Tibial artery (tissue), 4 donors: ENCODE results near the gene REV1.
A peak's percentile ranks its signal among the peaks of the same experiment; 100 is the strongest.

Experiments used
- DNase-seq, 2 donors: peaks; one replicate each; pipeline ENCODE4 v3.0.0-alpha.2; 2019
- H3K27ac ChIP-seq, 2 donors: fragments of 200-600 bp; sonication (generic) in 1 of 2; 1 replicate in 1 of 2; 2 replicates in 1 of 2; pipeline ENCODE4 v1.5.1; 2018 to 2019; ENCODE audit warnings: mild to moderate bottlenecking in 1 of 2
- H3K27me3 ChIP-seq, 2 donors: fragments of 200-600 bp; sonication (generic) in 1 of 2; one replicate each; pipeline versions ENCODE4 v1.5.1 to v1.6.0; 2016 to 2019
- H3K36me3 ChIP-seq, 3 donors: fragments of 200-600 bp; sonication (generic) in 2 of 3; one replicate each; pipeline ENCODE4 v1.5.1; 2016 to 2019; ENCODE audit warnings: mild to moderate bottlenecking in 2 of 3
- H3K4me1 ChIP-seq, 4 donors: fragments of 200-600 bp; sonication (generic) in 2 of 4; 1 replicate in 3 of 4; 2 replicates in 1 of 4; pipeline ENCODE4 v1.5.1; 2016 to 2019
- H3K4me3 ChIP-seq, 2 donors: fragments of 200-600 bp; sonication (generic) in 1 of 2; 1 replicate in 1 of 2; 2 replicates in 1 of 2; pipeline ENCODE4 v1.5.1; 2018 to 2019; ENCODE audit warnings: mild to moderate bottlenecking in 2 of 2
- H3K9me3 ChIP-seq, 3 donors: fragments of 200-600 bp; sonication (generic) in 1 of 3; one replicate each; pipeline ENCODE4 v1.5.1; 2016 to 2019
- intact Hi-C: fragments of 100-400 bp; cut with DNase I; formaldehyde crosslinking; loops from one replicate; pipeline ENCODE4 v1.15.0; 2023; ENCODE audit warnings: low total_unique reads
- TF ChIP-seq, protein P1 (sequence below), 2 experiments: fragments of 200-600 bp in 1 of 2; fragments of 450-650 bp in 1 of 2; IDR thresholded peaks; one replicate each; pipeline ENCODE4 v1.5.1; 2017 to 2019; ENCODE audit warnings: antibody characterized with exemption in 2 of 2, mild to moderate bottlenecking in 1 of 2, moderate library complexity in 1 of 2

Gene REV1

GRCh38 chr2:99489761-99490622 is at the start of gene REV1:
Gene REV1, minus strand, starts transcription at chr2:99490017. Its CDS starts 25,042 bp downstream, at chr2:99464975.
- TF ChIP-seq, protein P1, sequence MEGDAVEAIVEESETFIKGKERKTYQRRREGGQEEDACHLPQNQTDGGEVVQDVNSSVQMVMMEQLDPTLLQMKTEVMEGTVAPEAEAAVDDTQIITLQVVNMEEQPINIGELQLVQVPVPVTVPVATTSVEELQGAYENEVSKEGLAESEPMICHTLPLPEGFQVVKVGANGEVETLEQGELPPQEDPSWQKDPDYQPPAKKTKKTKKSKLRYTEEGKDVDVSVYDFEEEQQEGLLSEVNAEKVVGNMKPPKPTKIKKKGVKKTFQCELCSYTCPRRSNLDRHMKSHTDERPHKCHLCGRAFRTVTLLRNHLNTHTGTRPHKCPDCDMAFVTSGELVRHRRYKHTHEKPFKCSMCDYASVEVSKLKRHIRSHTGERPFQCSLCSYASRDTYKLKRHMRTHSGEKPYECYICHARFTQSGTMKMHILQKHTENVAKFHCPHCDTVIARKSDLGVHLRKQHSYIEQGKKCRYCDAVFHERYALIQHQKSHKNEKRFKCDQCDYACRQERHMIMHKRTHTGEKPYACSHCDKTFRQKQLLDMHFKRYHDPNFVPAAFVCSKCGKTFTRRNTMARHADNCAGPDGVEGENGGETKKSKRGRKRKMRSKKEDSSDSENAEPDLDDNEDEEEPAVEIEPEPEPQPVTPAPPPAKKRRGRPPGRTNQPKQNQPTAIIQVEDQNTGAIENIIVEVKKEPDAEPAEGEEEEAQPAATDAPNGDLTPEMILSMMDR (IDR thresholded peaks at IDR 0.05): peak; percentile 76 to 90
- no peaks in the 10 kb centered on the region for H3K36me3 ChIP-seq
- H3K4me1 ChIP-seq: peaks cover 0 to 26% (median 13%) of the 10 kb centered on the region in 4 donors
- no peaks in the 10 kb centered on the region for H3K27me3 ChIP-seq
- peak within 1 kb of the TSS; percentile 79 to 94 for H3K4me3 ChIP-seq
- H3K27ac ChIP-seq: peak within 1 kb of the TSS; percentile 86 to 98
- no peaks in the 10 kb centered on the region for H3K9me3 ChIP-seq
- intact Hi-C loops: loop anchor here (2.0 kb wide), 1 partner anchor 153 kb away; the partner anchor contains the start of genes EIF5B and TXNDC9
- peak; percentile 87 to 94 for DNase-seq

DNA sequence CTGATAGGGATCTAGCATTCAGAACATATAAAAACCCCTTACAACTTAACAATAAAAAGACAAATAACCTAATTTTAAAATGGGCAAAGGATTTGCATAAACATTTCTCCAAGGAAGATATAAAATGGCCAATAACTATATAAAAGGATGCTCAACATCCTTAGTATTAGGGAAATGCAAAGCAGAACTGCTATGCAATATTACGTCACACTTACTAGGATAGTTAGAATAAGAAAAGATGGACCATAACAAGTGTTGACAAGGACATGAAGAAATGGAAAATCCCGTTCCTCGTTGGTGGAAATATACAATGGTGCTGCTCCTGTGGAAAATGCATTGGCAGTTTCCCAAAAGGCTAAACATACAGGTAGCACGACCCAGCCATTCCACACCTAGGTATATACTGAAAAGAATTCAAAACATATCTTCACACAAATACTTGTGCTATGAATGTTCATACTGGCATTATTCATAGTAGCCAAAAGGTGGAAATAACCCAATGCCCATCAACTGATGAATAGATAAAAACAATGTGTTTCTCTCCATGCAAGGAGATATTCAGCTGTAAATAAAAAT is 48.2 kb upstream of the REV1 start:
- Histone ChIP-seq H3K27me3 (no peaks in the 10 kb centered on the region), H3K9me3 (no peaks in the 10 kb centered on the region), H3K27ac (no peak overlapping the region), H3K4me1 (no peaks in the 10 kb centered on the region), H3K36me3 (no peaks in the 10 kb centered on the region), H3K4me3 (no peak overlapping the region)
- no peak for DNase-seq
- intact Hi-C loops: no loop called here
- TF ChIP-seq, protein P1 (IDR thresholded peaks at IDR 0.05): no peak

DNA sequence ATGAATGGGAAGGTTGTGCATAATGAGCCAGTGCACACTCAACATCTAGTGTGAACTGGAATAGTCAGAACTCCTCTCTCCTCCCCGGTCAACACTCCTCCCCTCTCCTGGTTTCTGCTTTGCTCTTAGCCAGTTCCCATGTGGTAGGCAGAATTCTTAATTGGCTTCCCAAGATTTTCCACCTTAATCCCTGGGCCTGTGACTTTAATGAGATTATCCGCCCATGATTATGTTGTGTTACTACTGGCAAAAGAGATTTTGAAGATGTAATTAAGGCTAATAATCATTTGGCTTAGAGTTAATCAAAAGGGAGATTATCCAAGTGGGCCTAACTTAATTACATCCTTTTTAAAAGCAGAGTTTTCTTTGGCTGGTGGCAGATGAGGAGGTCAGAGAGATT is 34.2 kb upstream of the REV1 start:
- DNase-seq: no peak
- intact Hi-C loops: no loop called here
- no peak overlapping the region for H3K4me3 ChIP-seq
- peaks cover 0 to 3% of the 10 kb centered on the region in 2 donors for H3K27me3 ChIP-seq
- H3K4me1 ChIP-seq: no peaks in the 10 kb centered on the region
- no peaks in the 10 kb centered on the region for H3K36me3 ChIP-seq
- TF ChIP-seq, protein P1 (IDR thresholded peaks at IDR 0.05): no peak
- no peaks in the 10 kb centered on the region for H3K9me3 ChIP-seq
- no peak overlapping the region for H3K27ac ChIP-seq

DNA sequence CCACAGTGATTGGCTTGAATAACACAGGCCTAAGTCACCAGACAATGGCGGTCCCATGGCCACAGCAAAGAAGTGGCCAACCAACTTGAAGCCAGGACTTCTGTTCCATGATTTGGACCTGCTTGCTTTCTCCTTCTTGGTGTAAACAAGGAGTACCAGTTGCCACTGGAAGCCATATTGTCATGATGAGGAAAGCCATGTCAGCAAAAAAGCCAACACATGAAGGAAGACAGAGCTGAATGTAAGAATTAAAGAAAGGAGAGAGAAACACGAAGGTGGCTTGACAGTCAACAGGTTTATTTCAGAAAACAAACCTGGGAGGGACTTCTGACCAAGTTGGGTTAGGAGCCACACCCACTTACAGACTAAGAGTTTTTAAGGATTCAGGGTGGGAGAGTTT is 32.3 kb upstream of the REV1 start:
- H3K9me3 ChIP-seq: no peaks in the 10 kb centered on the region
- H3K4me1 ChIP-seq: no peaks in the 10 kb centered on the region
- no peaks in the 10 kb centered on the region for H3K36me3 ChIP-seq
- TF ChIP-seq, protein P1 (IDR thresholded peaks at IDR 0.05): no peak
- intact Hi-C loops: no loop called here
- DNase-seq: no peak
- H3K27ac ChIP-seq: no peak overlapping the region
- H3K27me3 ChIP-seq: peaks cover 0 to 3% of the 10 kb centered on the region in 2 donors
- no peak overlapping the region for H3K4me3 ChIP-seq

DNA sequence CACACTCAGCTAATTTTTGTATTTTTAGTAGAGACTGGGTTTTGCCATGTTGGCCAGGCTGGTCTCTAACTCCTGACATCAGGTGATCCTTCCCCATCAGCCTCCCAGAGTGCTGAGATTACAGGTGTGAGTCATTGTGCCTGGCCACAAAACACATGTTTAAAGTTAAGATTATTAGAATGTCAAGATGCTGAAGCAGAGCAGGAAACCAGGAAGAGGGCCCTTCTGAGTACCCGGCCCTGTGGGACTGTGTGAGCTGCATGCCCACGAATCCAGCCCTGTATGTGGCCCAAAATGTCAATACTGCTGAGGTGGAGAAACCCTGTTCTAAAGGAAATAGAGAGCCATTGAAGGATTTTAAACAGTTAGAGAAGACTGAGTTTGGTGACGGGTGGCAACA is 31.0 kb upstream of the REV1 start:
- H3K4me1 ChIP-seq: no peaks in the 10 kb centered on the region
- intact Hi-C loops: no loop called here

More for the DNA sequence above, 31.0 kb upstream of the REV1 start:
- Histone ChIP-seq H3K27ac (no peak overlapping the region), H3K36me3 (no peaks in the 10 kb centered on the region), H3K9me3 (no peaks in the 10 kb centered on the region), H3K4me3 (no peak overlapping the region), H3K27me3 (peaks cover 0 to 3% of the 10 kb centered on the region in 2 donors)
- DNase-seq: no peak
- TF ChIP-seq, protein P1 (IDR thresholded peaks at IDR 0.05): no peak
